GM12864 (cell line): ENCODE results near the gene ISOC1.

Experiments used
- DNase-seq: peaks from one replicate; pipeline ENCODE4 v3.0.0-alpha.2; 2011; ENCODE audit warnings: low read depth
- H3K4me3 ChIP-seq: 2 replicates; pipeline ENCODE4 v1.5.1; 2011; ENCODE audit warnings: mild to moderate bottlenecking, low read depth, low read length, control low read depth
- TF ChIP-seq, protein P1 (sequence below): IDR thresholded peaks from 2 replicates; pipeline ENCODE4 v1.5.1; 2011; ENCODE audit warnings: low read depth, mild to moderate bottlenecking, moderate library complexity, low read length, control low read depth, inconsistent platforms; ENCODE audit errors: missing control alignments

Gene ISOC1

GRCh38 chr5:129103397-129103796 is 8.8 kb downstream of the ISOC1 start:
- no peak for DNase-seq
- H3K4me3 ChIP-seq, result no peak overlapping the region
- TF ChIP-seq, protein P1, sequence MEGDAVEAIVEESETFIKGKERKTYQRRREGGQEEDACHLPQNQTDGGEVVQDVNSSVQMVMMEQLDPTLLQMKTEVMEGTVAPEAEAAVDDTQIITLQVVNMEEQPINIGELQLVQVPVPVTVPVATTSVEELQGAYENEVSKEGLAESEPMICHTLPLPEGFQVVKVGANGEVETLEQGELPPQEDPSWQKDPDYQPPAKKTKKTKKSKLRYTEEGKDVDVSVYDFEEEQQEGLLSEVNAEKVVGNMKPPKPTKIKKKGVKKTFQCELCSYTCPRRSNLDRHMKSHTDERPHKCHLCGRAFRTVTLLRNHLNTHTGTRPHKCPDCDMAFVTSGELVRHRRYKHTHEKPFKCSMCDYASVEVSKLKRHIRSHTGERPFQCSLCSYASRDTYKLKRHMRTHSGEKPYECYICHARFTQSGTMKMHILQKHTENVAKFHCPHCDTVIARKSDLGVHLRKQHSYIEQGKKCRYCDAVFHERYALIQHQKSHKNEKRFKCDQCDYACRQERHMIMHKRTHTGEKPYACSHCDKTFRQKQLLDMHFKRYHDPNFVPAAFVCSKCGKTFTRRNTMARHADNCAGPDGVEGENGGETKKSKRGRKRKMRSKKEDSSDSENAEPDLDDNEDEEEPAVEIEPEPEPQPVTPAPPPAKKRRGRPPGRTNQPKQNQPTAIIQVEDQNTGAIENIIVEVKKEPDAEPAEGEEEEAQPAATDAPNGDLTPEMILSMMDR, result no peak

GRCh38 chr5:129104915-129105455 is 10.4 kb downstream of the ISOC1 start:
- TF ChIP-seq, protein P1, result no peak
- no peak overlapping the region for H3K4me3 ChIP-seq
- DNase-seq, result no peak

GRCh38 chr5:129107637-129108036 is 13.1 kb downstream of the ISOC1 start:
- no peak overlapping the region for H3K4me3 ChIP-seq
- no peak for DNase-seq
- TF ChIP-seq, protein P1, result no peak

GRCh38 chr5:129110742-129111141 is 16.2 kb downstream of the ISOC1 start:
- no peak for DNase-seq
- TF ChIP-seq, protein P1, result no peak
- no peak overlapping the region for H3K4me3 ChIP-seq

- no peak overlapping the region for H3K4me3 ChIP-seq
- TF ChIP-seq, protein P1, result no peak
- no peak for DNase-seq
Measured at GRCh38 chr5:129111351-129111750, 16.8 kb downstream of the ISOC1 start.

DNA sequence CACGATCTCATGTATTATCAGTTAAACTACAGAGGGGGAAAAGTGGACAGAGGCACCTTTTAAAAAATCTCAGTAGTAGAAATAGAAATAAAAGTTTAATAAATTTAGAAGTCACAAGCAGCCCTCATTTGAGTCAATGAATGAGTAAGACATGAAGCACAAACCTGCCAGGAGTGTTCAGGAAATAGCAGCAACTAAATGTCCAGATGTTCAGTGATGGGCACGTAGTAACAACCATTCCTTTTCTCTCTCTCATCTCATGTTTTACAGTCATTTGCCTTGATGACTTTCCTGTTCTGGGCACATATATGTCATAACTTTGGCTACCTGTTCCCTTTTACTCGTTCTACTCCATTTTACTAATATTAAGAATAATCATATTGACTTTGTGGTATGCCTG is 17.7 kb downstream of the ISOC1 start:
- TF ChIP-seq, protein P1, result no peak
- no peak for DNase-seq

GRCh38 chr5:129113867-129114266 is 19.3 kb downstream of the ISOC1 start:
- H3K4me3 ChIP-seq, result no peak overlapping the region
- TF ChIP-seq, protein P1, result no peak
- no peak for DNase-seq

More for the DNA sequence above, 17.7 kb downstream of the ISOC1 start:
- no peak overlapping the region for H3K4me3 ChIP-seq
